Stimulated activated CD4-positive, alpha-beta T cell treated with anti-CD3 and anti-CD28 coated beads, Interleukin-2, amount 100 ng/mL, for 48 hours (primary cell): ENCODE measurements around the gene BPIFB6.

Experiments
- DNase-seq, 2 donors: peaks; one replicate each; pipeline ENCODE4 v3.0.0-alpha.2; 2020

BPIFB6 gene

DNA sequence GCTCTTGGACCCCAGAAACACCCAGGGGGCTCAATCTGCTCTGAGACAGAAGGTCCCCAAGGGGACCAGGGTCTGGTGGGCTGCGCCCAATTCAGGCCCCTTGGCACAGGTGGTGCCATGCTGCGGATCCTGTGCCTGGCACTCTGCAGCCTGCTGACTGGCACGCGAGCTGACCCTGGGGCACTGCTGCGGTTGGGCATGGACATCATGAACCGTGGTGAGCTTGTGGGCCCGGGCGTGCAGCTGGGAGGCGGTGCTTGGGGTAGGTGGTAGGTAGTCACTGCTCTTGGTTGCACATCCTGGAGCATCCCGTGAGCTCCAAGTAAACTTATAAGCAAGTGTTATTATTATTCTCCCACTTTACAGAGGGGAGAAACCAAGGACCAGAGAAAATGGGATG lies at the start of gene BPIFB6:
BPIFB6 (plus strand) TSS at position 118 of the 400 bp plus-strand sequence; CDS start at position 118, 0 bp downstream.
- DNase-seq, result no peak

DNA sequence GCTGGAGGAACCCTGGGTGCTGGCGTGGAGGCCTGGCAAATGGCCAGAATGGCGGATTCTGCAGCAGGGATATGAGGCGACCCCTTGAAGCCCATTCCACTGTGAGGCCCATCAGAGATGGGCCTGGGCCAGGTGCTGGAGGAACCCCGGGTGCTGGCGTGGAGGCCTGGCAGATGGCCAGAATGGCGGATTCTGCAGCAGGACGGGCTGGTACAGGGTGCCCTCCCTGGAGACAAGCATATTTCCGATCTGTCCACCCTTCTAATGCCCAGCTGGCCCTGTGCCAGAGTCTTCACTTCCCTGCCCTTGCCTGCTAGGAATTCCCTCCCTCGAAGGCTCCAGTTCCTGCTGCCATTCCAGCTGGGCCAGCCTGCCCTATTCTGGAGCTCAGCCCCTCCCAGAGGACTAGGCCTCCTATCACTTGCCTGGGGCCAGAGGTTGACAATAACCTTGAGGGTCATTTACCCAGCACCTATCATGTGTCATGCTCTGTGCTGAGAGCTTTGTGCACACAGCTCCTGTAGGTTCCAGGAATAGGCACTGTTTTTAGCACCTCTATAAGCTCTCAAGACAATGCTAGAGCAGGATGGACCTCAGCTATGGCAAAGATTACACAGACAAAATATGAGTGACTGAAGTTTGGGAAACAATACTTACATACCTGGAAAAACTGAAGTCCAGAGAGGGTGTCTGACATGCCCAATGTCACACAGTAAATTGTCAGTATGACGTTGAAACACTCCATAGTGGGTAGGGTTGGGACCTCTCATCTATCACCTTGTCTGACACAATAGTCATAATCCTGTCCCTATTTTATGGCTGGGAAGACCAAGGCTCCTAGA lies 48.6 kb upstream of the BPIFB6 start:
- no peak for DNase-seq

DNA sequence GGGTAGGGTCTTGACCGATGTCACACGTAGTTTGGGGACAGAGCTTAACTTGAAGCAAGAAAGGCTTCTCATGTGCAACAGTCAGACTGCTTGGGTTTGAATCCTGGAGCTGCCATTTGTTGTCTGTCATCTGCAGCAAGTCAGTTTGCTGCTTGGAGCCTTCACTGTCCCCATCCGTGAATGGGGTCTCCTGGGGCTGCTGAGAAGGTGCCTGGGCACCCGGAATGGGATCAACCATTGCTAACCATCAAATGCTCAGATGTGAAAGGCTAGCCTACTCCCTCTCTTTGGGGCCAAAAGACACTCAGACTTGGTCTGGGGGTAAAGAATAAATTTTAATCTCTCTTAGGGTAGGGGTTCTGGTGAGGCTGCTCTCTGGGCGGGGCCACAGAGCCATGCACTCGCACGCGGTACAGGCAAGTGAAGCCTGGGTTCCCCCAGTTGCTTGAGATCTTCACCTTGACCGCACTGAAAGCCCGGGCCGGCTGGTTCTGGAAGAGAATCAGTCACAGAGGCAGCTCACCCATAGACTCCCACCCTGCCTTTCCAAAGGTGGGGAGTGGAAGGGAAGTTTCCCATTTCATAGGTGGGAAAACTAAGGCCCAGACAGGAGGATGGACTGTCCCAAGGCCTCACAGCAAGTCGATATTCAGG lies 47.9 kb upstream of the BPIFB6 start:
- no peak for DNase-seq

GRCh38 chr20:32984196-32984595 lies 47.3 kb upstream of the BPIFB6 start:
- DNase-seq, result no peak

DNA sequence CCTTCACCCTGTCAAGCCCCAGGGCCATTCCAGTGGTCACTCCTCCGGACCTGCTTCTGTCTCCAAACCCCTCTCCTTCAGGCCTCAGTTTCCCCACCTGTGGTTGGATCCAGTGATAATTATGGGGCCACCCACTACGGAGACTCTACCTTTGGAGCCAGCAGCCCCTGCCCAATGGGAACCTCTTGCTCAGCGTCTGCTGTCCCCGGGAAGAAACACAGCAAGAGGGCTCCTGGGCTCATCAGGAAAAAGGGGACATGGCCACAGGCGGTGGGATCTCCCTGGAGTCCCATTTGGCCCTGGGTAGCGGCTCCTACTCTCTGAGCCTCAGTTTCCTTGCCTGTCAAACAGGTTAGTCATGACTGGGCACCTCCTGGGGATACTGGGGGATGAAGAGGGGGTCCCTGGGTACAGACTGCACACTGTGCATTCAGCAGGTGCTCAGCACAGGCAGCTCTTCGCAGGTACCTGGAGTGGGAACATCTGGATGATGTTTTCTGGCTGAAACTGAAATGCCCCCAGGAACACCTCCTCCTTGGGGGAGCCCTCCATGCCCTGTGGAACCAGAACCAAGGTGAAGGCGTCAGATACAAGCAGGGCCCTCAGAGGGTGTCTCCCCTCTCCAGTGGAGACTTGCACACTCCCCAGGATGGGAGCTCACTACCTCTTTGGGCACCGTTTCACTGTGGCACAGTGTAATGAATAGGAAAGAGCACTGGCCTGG lies 46.7 kb upstream of the BPIFB6 start:
- DNase-seq, result no peak

DNA sequence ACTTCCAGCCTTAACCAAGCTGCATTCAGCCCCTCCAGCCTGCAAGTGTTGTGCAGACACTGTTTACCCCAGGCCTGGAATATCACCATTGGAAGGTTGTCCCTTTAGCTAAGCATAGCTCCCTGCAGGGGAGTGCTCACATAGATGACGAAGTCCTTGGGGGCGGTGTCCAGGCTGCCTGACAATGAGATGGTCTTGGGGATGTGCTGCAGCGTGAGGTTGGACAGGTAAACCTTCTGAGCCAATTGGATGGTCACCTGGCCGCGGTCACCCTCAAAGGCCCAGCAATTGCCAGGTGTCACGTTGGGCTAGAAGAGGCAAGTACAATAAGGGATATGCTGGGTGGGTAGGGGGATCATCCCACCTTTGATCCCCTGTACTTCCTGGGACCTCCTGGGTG lies 45.9 kb upstream of the BPIFB6 start:
- DNase-seq, result no peak

DNA sequence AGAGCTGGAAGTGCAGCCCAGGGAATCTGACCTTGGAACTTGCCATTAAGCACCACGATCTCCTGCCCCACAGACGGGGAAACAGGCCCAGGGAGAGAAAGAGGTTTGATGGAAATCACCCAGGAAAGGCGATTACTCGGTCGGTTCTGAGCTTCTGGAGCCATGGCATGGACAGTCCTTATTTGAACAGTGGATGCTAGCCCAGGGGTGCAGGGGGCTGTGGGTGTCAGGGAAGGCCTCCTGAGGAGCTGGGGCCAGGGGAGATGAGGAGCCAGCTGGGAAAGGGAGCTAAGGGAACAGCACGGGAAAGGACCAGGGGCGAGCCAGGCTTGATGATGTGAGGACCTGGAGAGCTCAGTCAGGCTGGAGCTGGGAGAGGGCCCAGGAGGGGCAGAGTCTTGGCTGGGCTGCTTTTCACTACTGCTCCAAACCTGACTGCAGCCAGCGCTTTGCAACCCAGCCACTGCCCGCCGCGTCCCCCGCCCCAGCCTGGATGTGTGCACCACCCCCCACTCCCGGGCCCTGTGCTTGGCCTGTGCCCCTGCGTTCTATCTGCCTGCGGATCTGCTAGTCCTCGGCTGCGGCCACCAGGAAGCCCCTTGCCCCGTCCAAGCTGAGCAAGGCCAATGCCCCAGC lies 45.0 kb upstream of the BPIFB6 start:
- no peak for DNase-seq

DNA sequence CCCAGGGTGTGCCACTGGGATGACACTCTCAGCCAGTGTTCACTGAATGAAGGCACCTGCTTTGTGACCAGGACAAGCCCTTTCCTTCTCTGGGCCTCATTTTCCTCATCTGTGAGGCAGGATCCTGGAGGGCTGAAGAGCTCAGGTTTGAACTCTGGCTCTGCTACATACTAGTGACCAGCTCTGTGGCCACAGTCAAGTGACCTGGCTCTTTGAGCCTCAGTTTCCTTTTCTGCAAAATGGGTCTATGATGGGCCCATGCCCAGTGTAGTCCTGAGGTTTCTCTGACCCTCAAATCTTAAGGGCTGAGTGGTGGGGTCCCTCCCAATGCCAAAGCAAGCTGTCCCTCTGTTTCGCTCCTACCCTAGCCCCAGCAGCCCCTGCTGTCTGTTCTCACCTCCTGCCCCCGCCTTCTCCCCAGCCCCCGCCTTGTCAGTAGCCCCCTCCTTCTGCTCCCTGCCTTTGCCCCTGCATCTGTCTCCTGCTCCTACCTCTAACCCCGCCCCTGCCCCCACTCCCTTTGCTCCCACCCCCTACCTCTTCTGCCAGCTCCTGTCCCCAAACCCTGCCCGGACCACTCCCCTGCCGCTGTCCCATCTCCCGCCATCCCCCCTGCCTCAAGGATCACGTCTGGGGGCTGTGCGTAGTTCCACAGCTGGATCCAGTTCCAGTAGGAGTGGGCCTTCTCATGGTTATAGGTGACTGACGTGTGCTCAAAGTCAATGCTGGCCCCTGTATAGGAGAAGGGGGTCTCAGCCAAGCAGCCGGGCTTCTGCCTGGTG lies 44.2 kb upstream of the BPIFB6 start:
- DNase-seq, result no peak

DNA sequence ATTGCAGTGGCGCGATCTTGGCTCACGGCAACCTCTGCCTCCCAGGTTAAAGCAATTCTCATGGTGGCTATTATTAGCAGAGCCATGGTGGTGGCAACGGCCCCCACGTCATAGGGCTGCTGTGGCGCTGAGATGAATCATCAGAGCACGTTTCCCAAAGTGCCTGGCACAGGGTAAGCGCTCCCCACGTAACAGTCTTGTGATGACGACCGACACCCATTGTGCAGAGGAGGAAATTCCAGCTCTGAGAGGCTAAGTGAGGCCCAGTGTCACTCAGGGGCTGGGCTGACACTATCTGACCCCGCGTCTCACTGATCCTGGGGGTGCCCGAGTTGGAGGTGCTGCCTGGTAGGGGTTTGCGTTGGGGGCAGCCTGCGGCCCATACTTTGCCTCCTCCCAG lies 43.4 kb upstream of the BPIFB6 start:
- no peak for DNase-seq

- no peak for DNase-seq
Measured at GRCh38 chr20:32989507-32990283, 41.8 kb upstream of the BPIFB6 start.

- no peak for DNase-seq
Measured at GRCh38 chr20:32990426-32990825, 41.0 kb upstream of the BPIFB6 start.

DNA sequence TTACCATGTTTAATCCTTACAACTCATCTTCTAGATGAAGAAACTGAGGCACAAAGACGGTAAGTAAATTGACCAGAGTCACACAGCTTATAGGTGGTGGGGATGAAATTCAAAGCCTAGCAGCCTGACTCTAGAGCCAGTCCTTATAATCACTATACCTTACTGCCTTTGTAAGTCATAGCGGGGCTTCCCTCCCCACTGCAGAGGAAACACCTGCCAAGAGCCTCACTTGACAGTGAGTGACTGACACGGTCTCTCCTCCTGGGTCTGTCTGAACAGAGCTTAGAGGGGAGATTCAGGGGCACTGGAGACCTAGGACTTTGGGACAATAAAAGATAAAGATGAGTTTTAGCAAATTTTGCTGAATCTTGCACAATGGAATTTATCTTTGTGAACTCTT lies 40.1 kb upstream of the BPIFB6 start:
- no peak for DNase-seq

GRCh38 chr20:32991792-32992641 lies 39.4 kb upstream of the BPIFB6 start:
- no peak for DNase-seq

DNA sequence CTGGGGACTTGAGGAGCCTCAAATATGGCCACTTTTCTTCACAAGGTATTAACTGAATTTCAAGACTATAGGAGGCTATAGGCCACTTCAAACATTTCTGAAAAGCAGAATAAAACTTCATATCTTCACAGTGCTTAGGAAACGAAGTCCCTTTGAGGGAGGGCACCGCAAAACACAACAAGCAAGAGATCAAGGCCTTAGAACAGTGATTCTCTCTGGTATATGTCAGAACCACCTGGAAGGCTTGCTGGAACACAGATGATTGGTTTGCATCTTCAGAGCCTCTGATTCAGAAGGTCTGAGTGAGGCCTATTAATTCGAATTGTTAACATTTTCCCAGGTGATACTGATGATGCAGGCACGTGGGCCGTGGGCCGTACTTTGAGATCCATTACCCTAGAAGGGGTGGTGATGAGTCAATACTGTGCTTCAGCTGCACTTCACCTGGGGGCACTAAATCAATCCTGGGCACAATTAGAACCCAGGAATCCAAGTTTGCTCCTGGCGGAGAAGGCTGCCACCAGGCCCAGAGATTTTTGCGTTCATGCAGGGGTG lies 37.9 kb upstream of the BPIFB6 start:
- no peak for DNase-seq

DNA sequence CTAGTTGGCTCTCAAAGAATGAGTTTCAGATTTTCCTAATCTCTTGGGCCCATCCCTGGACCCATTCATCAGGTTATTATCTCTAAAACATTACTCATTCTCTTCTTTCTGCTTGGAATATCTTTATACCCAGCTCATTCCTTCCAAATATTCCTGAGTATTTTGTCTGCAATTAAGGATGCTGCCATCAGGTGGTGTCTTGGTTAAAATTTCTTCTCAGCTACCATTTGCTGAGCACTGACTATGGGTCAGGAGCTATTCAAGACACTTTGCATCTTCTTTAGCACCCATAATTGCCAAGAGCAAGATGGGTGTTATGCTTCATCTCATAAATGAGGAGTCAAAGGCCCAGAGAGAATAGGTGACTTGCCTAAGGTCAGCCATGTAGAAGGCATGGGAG lies 35.6 kb upstream of the BPIFB6 start:
- DNase-seq, result no peak

GRCh38 chr20:32997431-32997830 lies 34.0 kb upstream of the BPIFB6 start:
- DNase-seq, result no peak

GRCh38 chr20:32999603-33000250 lies 31.7 kb upstream of the BPIFB6 start:
- no peak for DNase-seq

- DNase-seq, result no peak
Measured at GRCh38 chr20:33000802-33001466, 30.5 kb upstream of the BPIFB6 start.
